ENCODE measurements around the gene AUTS2.
"Not testable (repeated sequence)": the region's sequence is repeated elsewhere in the genome, so short reads cannot be mapped to it uniquely, and the experiment has no call there.

Gene AUTS2

GRCh38 chr7:70727861-70728260 is 1129.6 kb downstream of the AUTS2 start:
- no peak for TF ChIP-seq CTCF (IDR thresholded peaks at IDR 0.05; ENCODE audit: borderline replicate concordance, insufficient read depth, low read depth, low read length)
- no peak overlapping the region for H3K4me3 ChIP-seq (ENCODE audit: low read depth, low read length)

GRCh38 chr7:70728872-70729552 is 1130.7 kb downstream of the AUTS2 start:
- H3K4me3 ChIP-seq (ENCODE audit: low read depth, low read length), result peak overlapping the region; percentile 41
- TF ChIP-seq CTCF (IDR thresholded peaks at IDR 0.05; ENCODE audit: borderline replicate concordance, insufficient read depth, low read depth, low read length), result no peak

GRCh38 chr7:70729553-70730157 is 1131.4 kb downstream of the AUTS2 start:
- not testable (repeated sequence) for H3K4me3 ChIP-seq (ENCODE audit: low read depth, low read length)

- no peak overlapping the region for H3K4me3 ChIP-seq (ENCODE audit: low read depth, low read length)
- no peak for TF ChIP-seq CTCF (IDR thresholded peaks at IDR 0.05; ENCODE audit: borderline replicate concordance, insufficient read depth, low read depth, low read length)
These were observed 1132.3 kb downstream of the AUTS2 start for GRCh38 chr7:70730451-70731110.

GRCh38 chr7:70733090-70733489 is 1134.8 kb downstream of the AUTS2 start:
- TF ChIP-seq CTCF (IDR thresholded peaks at IDR 0.05; ENCODE audit: borderline replicate concordance, insufficient read depth, low read depth, low read length), result no peak
- no peak overlapping the region for H3K4me3 ChIP-seq (ENCODE audit: low read depth, low read length)

GRCh38 chr7:70734411-70734810 is 1136.1 kb downstream of the AUTS2 start:
- no peak overlapping the region for H3K4me3 ChIP-seq (ENCODE audit: low read depth, low read length)
- no peak for TF ChIP-seq CTCF (IDR thresholded peaks at IDR 0.05; ENCODE audit: borderline replicate concordance, insufficient read depth, low read depth, low read length)

GRCh38 chr7:70735313-70735712 is 1137.0 kb downstream of the AUTS2 start:
- H3K4me3 ChIP-seq (ENCODE audit: low read depth, low read length), result no peak overlapping the region
- TF ChIP-seq CTCF (IDR thresholded peaks at IDR 0.05; ENCODE audit: borderline replicate concordance, insufficient read depth, low read depth, low read length), result no peak

Measured in GM12875 (cell line).